GM19463 (cell line): ENCODE measurements around the gene JAZF1.

Experiments
- ATAC-seq: cut with Tn5 transposase; IDR thresholded peaks from one replicate; pipeline ENCODE4 v1.9.1; 2021; ENCODE audit warnings: mild to moderate bottlenecking, moderate library complexity; ENCODE audit not compliant: unreplicated experiment

JAZF1 gene

DNA sequence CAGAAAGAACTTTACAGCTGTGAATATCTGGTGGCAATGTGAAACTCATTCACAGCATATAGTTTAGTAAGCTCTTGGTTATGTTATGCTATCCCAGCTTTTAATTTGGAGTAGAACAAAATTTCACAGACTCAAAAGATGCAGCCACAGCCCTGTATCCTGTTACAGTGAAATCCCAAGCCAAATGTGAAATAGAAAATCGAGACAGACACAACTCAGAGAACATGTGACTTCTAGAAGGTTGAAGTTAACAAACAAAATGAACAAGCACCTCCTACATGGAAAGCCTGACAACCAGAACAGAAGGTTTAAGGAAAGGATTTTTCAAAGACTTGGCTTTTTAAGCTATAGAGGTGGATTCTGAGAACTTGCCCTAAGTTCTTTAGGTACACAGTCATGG lies 39.6 kb downstream of the JAZF1 start:
- no peak for ATAC-seq

DNA sequence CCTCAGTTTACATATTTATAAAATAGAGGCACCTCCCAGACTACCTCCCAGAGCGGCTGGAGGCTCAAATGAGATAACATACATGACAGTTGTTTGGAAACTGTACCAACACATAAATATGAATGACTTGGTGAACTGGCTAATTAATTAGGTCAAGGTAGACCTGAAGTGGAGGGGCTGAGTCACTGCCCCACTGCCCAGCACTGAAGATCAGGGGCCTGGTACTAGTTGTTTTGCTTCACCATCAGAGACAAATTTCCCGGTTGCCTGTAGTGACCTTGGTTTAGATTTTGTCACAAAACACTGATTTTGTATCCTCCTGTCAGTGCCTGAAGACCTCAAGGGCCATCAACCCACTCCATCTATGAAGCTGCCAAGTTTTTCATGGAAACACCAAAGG lies 41.8 kb downstream of the JAZF1 start:
- no peak for ATAC-seq

DNA sequence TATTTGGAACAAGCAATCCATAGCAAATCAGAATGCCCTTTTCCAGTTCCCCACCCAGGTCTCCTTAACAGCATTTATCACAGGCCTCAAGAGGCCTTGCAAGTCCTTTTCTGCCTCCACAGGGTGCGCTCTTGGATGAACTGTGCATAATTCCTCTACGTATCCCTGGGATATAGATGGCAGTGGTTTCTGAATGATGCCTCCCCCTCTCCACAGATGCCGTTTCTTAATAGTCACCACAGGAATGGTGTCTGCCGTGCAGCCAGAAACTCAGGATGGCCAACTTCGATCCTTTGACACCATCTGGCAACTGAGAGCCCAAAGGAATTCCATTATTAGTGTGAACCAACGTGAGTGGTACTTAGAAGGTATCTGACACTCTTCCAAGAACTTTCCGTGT lies 43.1 kb downstream of the JAZF1 start:
- ATAC-seq = no peak

DNA sequence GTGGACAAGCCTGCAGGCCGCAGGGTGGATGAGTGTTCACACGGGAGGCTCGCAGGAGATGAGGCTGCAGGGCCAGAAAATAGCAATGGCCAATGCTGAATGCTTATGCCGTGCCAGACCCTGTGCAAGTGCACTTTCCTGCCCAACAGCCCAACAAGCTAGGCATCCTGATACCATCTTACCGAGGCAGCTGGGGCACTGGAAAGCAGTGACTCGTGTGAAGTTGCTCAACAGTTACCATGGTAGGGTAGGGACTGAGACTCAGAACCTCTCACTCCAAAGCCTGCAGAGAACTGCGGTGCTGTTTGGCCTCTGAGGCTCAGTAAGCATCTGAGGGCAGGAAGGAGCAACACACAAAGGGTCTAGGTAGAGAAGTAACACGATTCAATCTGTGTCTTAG lies 43.7 kb downstream of the JAZF1 start:
- ATAC-seq = no peak

DNA sequence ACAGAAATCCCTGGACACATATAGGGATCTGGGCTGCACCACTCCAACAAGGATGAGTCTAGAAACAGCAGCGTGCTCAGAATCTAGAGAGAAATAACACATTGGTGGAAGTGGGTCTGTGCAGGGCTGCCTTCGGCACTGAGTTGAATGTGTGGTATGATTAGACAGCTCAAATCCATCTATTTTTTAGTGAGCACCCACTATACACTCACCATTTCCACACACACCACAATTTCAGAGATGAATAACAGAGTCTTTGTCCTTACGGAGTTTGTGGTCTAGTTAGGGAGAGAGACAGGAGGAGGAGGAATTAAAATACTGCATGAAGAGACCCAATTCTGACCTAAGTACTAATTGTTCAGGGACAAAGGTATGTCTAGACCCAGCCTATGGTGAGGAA lies 44.2 kb downstream of the JAZF1 start:
- no peak for ATAC-seq

DNA sequence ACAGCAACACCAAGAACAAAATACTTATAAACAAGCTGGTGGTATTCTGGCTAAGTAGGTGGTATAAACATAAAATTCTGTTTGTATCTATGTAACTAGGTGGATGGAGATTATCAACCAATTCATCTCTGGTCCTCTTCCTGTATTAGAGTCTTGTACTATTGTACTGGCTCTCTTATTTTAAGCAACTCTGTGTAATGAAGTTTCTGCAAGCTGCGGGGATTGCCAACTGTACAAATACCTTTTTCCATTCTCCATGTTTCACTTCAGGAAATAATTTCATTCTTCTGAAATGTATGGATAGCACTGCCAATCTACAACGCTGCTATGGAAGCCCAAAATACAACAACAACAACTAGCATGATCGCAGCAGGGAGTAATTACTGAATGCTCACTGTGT lies 44.8 kb downstream of the JAZF1 start:
- no peak for ATAC-seq

DNA sequence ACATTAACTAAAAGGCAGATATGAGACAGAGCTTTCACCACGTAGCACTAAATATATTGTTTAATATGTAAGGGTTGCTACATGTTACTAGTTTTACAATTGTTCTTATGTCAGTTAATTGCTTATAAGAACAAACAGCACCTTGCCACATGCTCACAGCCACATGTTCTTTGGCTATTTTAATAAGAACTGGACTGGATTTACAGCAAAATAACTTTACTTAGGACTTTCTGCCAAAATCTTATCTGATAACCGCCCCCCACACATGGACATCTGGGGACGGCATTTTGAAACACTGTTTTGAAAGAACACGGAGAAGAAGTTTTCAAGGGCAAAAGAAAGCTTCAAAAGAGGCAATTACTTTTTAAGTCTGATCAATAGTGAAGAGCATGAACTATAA lies 45.3 kb downstream of the JAZF1 start:
- no peak for ATAC-seq

DNA sequence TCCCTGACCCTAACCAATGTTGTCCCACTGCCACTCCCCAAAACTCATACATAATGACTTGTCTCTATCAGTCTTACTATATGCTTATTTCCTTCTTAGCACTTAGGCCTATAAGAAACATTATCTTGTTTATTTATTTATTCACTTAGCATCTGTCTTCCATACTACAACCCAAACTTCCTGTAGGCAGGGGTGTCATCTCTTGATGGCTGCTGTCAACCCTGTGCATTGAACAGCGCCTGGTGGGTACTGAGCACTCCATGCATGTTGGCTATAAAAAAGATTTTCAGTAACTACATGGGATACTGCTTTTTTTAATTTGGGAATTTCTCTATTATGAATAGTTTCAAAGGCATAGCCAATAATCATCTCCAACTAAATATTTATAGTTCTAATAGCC lies 46.7 kb downstream of the JAZF1 start:
- no peak for ATAC-seq

DNA sequence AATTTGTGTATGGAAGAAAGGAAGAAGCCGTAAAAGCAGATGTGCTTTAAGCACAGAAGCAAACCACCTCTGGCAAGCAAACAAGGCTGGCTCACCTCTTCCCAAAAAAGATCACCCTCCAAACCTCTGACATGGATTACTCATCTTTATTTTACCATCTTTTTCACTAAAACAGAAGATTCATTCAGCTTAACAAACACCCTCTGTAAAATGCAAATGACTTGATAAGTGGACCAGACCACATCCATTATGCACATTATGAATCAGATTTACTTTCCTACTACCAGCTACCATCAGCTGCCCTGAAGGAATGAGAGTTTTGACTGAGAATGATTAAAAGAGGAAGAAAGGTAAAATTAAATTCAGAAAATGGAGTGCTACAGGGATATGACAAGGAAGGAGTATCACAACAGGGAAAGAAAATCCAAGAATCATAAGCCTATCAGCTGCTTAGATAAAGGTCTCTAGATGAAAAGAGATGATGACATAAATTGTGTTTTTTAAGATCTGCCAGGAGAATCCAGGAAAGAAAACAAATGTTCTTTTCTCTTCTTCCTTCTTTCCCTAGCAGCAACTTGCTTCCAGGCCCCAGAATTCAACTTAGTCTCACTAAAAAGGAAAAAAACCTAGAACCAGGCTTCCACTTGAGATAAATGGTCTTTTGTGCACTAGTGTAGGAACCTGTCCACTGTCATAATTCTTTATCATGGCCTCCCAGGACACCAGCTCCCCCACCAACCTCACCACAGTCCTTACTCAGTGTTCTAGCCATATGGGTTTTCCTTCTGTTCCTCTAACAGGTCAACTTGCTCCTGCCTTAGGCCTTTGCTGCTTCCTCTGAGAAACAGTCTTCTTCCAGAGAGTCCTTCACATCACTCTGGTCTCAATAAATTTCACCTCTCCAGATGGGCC lies 47.4 kb downstream of the JAZF1 start:
- ATAC-seq = no peak

DNA sequence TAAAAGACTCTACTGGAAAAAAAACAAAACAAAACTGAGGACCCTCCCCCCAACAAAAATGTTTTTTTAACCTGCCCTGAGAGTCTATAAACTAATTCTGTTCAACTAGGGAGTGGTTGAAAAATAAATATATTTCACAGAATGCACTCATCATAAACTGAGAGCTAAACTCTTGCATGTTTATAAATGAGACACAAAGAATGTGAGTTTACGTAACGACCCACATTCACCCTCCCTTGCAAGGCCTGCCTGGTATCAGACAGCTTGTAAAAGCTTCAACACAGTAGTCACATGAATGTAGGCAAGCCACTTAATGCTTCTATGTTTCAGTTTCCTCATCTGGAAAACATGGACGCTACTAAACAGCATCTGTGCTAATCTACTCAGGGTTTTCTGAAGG lies 50.3 kb downstream of the JAZF1 start:
- ATAC-seq = no peak

DNA sequence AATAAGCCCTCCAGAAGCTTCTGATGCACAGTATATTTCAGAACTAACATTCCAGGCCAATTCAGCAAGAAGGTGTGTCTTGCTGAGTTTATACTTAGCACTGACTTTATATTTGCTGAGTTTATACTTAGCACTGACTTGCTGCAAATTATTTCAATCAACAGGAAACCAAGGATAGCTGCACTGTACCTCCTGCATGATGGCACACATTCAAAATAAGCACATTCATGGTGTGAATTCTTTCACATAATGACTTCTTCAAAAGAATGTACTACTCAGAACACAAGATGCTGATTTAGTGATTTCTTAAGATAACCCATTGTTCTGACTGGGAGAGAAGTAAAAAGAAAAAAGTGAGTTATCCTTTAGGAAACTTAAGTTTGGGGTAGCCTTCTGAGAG lies 52.0 kb downstream of the JAZF1 start:
- ATAC-seq = no peak

DNA sequence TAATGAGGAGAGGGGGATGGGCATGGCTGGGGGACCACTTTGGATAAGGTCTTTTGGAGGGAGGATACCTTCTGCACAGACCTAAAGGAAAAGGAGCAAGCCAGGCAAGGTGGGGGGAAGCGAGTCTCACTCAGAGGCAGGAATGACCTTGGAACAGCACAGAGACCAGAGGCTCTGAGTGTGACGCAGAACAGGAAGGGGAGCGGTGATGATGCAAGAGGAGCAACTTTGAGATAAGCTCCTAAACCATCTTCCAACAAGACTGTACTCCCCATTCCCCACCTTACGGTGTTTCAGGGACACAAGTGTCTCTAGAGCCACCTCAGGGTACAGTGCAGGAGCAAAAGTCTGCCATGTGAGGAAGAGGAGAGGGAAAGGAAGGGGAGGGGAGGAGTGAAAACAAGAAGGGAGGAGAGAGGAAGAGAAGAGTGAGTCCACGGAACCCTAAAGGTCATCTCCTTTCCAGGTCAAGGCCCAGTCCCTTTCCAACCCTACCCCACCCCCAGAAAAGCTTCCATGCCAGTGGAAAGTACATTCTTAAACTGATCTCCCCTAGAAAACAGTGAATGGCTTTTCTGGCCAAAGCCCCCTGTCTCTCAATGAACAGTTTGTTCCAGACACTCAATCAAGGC lies 54.1 kb downstream of the JAZF1 start:
- no peak for ATAC-seq

DNA sequence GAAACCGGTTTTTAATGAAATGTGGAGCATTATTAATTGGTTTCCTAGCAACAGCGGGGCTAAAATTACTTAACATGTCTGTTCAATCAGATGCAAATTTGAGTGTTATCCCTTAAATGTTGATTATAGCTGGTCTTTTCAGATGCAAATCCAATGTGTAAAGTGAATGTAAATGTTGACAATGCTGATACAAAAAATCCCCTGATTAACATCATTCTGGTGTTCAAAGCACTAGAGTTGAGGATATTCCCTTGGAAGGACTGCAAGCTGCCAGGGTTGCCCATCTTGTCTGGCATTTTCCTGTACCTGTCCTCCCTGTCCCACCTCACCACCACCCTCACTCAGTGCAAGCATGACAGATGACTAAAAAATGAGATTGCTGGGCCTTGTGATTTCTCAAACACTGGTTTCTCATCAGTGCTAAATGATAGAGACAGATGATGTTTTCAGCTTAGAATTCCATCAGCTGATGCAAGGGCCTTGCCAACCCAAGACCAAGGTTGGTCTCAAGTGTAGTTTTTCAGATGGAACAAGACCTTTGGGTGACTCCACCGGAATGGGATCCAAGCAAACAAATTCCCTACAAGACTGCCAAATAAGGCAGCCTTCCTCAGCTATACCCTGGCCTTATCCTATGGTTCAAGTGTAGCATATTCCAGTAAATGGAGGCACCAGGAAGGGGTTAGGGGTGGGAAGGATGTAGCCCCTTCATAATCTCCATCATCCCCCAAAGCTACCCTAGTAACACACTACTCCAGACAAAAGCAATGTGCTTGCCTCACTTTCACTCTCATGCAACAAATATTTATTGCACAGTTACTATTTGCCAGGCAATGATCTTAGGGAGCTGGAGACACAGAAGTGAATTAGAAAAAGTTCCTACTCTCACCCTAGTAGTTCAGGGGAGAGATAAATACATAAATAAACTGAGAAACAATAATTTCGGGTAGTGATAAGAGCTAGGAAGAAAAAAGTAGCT lies 54.9 kb downstream of the JAZF1 start:
- no peak for ATAC-seq

DNA sequence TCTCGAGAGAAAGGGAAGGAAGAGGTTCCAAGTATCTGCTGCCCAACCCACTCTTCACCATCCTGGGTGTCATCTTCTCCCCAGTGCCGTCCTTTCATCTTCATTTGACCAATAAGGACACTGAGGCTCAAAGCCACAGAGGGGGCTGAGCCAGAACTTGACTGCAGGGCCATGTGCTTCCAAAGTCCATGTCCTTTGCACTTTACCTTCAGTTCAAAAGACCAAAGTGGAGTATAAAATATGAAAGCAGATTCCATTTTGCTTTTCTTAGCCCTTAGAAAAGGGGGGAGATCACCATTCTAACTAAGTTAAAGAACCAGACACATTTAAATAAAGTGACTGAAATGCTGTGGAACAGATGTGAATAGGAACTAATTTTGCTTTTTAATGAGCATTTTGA lies 56.2 kb downstream of the JAZF1 start:
- no peak for ATAC-seq

DNA sequence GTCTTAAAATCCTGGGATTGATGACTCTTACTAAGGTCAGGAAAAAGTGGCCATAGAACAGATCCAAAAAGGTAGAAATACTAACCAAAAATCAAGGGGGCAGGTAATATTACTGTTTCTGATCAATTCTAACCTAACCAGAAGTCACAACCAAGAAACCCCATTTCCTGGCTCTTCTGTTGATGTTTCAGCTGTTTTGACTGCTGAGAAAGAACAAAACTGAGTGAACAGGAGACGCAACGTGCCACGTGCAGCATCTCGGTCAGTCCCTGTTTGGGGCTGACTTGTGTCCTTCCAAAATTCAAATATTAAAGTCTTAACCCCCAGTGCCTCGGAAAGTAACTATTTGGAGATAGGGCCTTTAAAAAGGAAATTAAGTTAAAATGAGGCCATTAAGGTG lies 56.8 kb downstream of the JAZF1 start:
- no peak for ATAC-seq

DNA sequence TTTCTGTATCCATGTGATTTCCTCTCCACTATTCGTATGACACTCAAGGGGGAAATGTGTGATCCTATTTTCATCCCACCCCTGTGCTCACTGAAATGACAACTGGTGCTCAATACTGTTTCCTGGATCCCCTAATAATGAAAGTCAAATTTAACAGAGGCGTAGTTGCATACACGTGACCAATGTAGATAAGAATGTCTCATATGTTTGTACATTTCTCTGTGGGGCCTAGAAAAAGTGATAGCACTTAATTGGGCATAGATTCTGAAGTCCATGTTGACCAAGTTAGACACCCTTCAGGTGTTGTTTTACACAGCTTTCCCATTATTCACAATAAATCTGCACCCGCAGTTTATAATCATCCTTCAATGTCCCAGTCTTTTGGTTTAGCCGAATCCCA lies 59.1 kb downstream of the JAZF1 start:
- ATAC-seq = no peak

DNA sequence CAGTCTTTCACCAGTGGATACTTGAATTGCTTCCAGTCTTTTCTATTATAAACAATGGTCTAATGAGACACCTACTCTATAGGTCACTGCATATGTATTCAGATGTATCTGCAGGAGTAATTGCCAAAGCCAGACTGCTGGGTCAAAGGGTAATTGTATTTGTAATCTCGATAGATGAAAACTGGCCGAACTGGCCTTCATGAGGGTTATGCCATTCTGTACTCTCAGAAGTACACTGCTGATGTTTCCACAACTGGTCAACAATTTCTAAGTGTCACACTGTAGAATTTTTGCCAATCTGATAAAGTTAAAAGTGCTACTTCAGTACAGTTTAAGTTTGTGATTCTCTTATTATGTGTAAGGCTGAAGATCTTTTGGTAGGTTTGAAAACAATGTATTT lies 64.6 kb downstream of the JAZF1 start:
- no peak for ATAC-seq

DNA sequence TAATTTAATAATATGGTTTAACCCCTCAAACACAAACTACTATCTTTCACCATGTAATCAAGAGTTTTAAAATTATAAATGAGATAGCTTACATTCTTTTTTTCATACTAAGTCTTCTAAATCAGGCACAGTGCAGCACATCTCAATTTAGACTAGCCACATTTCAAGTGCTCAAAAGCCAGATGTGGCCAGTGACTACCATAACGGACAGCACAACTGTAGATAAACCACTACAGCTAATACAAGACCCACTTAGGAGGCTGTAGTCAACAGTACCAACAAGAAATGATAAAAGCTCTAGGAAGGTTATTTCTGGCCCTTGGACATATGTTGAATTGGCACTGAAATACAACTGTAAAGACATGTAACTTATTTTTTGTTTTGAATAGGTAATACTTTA lies 65.3 kb downstream of the JAZF1 start:
- ATAC-seq = no peak

DNA sequence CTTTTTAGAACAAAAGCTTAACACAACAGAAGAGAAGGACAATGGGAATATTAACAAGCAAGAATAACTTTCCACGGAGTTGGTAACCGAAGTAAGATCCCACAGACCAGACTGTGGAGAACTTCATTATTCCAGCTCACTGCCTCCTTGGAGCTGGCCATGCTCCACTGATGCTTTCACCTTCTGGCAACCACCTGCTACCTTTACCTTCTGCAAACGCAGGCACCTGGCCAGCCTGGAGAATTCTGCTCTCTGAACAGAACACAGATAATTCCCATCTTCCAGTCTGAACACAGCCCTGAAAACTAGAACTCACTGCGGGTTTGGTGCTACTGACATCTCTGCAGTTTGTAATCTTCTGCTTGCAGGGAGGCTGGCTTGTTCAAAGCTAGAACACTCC lies 66.5 kb downstream of the JAZF1 start:
- no peak for ATAC-seq

DNA sequence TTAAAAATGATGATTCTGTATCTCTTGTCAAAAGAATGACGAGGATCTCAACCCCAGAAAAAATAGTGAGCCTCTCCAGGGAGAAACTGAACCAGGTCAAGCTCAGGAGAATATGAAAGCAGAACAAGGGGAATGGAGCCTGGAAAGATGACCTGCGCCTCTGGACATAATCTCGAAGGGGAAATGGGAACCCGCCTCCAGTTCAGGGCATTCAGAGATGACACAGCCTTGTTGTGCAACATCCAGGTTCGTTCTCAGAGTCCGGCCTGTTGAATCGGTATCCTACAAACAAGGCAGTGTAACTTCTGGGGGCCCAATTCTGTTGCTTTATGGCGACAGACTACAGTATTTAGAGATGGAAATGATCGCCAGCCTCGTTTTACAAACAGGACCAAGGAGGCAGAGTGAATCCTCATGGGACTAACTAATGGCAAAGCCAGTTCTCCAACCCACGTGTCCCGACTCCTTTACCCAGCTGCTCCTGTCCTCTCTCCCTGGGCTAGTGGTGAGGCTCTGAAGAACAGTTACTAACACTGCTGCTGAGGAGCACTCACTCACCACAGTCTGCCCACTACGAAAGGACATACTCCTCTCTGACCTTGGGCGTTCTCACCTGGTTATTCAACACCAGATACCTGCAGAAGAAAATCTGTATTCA lies 67.6 kb downstream of the JAZF1 start:
- ATAC-seq = no peak

DNA sequence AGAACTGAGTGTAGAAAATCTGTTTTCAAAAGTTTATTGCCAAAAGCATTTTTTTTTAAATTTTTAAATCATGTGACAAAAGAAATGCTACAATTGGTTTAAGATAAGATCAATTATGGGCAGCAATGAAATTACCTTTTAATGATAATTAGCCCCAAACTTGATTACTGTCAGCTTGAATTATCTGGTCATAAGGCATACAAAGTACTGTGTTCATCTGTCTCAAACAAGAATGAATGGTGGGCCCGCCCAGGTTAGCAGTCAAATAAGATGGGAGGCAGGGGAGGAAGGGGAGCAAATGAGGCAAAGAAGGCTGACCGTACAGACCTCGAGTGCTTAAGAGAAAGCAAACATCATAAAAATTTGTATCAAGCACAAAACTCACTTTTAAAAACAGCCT lies 68.1 kb downstream of the JAZF1 start:
- no peak for ATAC-seq
